ENCODE results near the gene TCEANC2. TPM values are rescaled to one million over a fixed set of nuclear protein-coding genes. Genes with fewer than 3 reads are reported as not detected.
A peak's percentile ranks its signal among the peaks of the same experiment; 100 is the strongest.
"Not testable (repeated sequence)": the region's sequence is repeated elsewhere in the genome, so short reads cannot be mapped to it uniquely, and the experiment has no call there.

The TCEANC2 gene
- total RNA-seq, result 10 to 100 TPM; 11.8 to 13.1 TPM

DNA sequence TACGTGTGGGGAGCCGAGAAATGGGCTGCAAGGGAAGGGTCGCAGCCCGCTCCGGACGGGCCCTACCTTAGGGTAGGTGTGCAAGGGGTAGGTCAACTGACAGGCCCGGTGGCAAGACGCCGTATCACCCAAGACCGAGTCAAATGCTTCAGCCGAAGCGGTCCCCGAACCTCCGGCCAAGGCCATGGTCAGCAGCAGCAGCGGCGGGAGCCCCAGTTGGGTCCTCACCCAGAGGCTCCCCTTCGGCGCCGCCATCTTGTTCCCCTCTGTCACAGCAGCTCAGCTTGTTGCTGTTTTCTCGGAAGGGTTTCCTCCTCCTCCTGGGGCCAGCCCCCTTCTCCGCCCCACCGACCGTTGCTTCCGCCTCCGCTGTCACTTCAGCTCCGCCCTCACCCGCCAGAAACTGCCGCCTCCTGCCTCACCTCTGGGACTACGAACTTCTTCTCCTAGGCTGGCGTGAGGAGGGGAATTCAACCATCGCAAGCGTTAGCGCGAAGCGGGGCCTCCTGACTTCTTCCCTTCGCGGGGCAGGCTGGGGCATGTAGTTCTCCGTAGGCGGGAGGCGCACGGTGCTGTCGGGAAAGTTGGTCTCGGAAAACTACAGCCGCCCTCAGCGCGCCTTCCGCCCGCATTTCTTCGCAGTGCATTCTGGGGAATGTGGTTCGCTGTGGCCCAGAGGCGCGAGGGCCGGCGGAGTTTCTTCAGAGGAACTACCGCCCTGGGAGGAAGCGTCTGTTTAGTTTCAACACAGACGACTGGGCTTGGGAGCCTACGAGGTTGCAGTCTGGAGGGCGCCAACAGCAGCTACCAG, at the start of gene TCEANC2, which contains the start of gene TMEM59:
TSS of gene TCEANC2 (plus strand) at position 675 of the 811 bp plus-strand sequence. CDS start 815 bp downstream, outside the sequence.
TSS of gene TMEM59 (minus strand) at position 271 of the 811 bp plus-strand sequence. CDS start at position 255, 16 bp downstream.
- Mint-ChIP-seq H3K4me3 (no peak within 1 kb of the TSS), H3K9me3 (ENCODE audit: low read depth) (no peaks in the 10 kb centered on the region), H3K27ac (no peak within 1 kb of the TSS), H3K27me3 (no peaks in the 10 kb centered on the region), H3K36me3 (peaks cover 22% of the 10 kb centered on the region), H3K4me1 (peaks cover 32% of the 10 kb centered on the region)
- CTCF ChIA-PET, result interaction anchor here (0.7 to 2.9 kb wide), 10 partner anchors 9 to 754 kb away, joined by 3 to 11 read pairs (median 4); partner anchors contain the start of genes IFT25 and LRRC42
- ATAC-seq (peak; percentile 94), DNase-seq (peak; percentile 99)

DNA sequence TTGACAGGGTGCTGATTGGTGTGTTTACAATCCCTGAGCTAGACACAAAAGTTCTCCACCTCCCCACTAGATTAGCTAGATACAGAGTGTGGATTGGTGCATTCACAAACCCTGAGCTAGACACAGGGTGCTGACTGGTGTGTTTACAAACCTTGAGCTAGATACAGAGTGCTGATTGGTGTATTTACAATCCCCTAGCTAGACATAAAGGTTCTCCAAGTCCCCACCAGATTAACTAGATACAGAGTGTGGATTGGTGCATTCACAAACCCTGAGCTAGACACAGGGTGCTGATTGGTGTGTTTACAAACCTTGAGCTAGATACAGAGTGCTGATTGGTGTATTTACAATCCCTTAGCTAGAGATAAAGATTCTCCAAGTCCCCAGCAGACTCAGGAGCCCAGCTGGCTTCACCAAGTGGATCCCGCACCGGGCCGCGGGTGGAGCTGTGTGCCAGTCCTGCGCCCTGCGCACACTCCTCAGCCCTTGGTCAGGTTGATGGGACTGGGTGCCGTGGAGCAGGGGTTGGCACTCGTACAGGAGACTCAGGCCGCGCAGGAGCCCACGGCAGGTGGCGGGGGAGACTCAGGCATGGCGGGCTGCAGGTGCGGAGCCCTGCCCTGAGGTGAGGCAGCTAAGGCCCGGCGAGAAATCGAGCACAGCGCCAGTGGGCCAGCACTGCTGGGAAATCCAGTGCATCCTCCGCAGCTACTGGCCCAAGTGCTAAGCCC, 49.5 kb upstream of the TCEANC2 start:
- H3K27ac Mint-ChIP-seq; ATAC-seq; H3K9me3 Mint-ChIP-seq (ENCODE audit: low read depth); H3K4me3 Mint-ChIP-seq; H3K4me1 Mint-ChIP-seq; DNase-seq; H3K36me3 Mint-ChIP-seq: not testable (repeated sequence)
- CTCF ChIA-PET, result interaction anchor here (1.2 kb wide), 1 partner anchor 143 kb away, joined by 3 read pairs; no protein-coding TSS in a partner anchor
- peaks cover 11% of the 10 kb centered on the region for H3K27me3 Mint-ChIP-seq

DNA sequence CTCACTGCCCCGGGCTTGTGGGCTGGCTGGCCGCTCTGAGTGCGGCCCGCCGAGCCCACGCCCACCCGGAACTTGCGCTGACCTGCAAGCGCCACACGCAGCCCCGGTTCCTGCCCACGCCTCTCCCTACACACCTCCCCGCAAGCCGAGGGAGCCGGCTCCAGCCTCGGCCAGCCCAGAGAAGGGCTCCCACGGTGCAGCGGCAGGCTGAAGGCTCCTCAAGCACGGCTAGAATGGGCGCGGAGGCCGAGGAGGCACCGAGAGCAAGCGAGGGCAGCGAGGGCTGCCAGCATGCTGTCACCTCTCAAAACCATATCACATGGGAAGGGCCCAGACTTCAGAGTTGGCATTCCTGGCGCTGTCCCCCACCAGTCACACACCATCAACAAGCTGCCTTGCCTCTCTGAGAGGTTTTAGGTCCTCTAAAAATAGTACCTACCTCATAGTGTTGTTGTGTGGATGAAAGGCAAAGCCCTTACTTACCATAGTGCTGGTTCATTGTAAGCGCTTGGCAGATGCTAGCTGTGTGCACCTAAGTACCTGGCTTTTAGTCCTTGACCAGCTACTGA, 48.8 kb upstream of the TCEANC2 start:
- CTCF ChIA-PET, result interaction anchor here (1.2 kb wide), 1 partner anchor 144 kb away, joined by 3 read pairs; no protein-coding TSS in a partner anchor
- peaks cover 11% of the 10 kb centered on the region for H3K27me3 Mint-ChIP-seq
- no peaks in the 10 kb centered on the region for H3K36me3 Mint-ChIP-seq
- no peaks in the 10 kb centered on the region for H3K9me3 Mint-ChIP-seq (ENCODE audit: low read depth)
- DNase-seq (no peak), ATAC-seq (no peak)
- H3K4me1 Mint-ChIP-seq, result no peaks in the 10 kb centered on the region
- H3K27ac Mint-ChIP-seq, result no peak overlapping the region
- H3K4me3 Mint-ChIP-seq, result no peak overlapping the region

DNA sequence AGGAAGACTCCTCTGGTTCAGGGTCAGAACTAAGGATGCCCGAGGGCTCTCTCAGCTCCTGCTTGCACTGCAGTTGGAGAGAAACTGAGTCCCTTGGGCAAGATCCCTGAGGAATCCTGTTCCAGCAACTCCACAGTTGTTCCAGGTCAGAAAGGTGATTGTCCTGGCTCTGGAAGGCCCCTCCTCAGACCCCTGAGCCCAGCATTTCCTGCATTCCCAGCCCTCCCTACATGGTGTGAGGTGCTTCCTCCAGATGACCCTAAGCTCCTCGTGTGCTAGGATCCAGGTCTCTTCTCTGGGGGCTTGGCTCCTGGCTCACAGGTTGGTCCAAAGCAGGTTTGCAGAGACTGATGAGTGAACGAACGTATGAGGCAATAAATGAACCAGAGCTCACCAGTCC, 46.9 kb upstream of the TCEANC2 start:
- no peaks in the 10 kb centered on the region for H3K4me1 Mint-ChIP-seq
- H3K27me3 Mint-ChIP-seq, result peaks cover 14% of the 10 kb centered on the region
- no peak for ATAC-seq
- no peaks in the 10 kb centered on the region for H3K36me3 Mint-ChIP-seq
- DNase-seq, result no peak
- H3K4me3 Mint-ChIP-seq, result no peak overlapping the region
- CTCF ChIA-PET, result no interaction called here
- no peaks in the 10 kb centered on the region for H3K9me3 Mint-ChIP-seq (ENCODE audit: low read depth)
- no peak overlapping the region for H3K27ac Mint-ChIP-seq

DNA sequence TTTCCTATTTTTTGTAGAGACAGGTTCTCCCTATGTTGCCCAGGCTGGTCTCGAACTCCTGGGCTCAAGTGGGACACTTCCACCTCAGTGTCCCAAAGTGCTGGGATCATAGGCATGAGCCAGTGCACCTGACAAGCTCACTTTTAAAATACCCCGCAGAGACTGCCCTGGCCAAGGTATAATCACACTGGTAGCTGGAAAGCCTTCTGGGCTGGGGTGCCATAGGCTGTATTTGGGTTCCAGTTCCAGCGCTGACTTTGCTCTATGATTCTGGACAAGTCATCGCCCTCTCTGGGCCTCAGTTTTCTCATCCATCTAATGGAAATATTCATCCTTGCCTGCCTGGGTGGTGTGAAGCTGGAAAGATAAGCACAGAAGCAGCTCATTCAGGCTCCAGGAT, 45.8 kb upstream of the TCEANC2 start:
- CTCF ChIA-PET, result no interaction called here
- Mint-ChIP-seq H3K9me3 (ENCODE audit: low read depth) (no peaks in the 10 kb centered on the region), H3K4me3 (no peak overlapping the region), H3K27me3 (peaks cover 14% of the 10 kb centered on the region), H3K36me3 (no peaks in the 10 kb centered on the region), H3K4me1 (no peaks in the 10 kb centered on the region), H3K27ac (no peak overlapping the region)
- ATAC-seq (no peak), DNase-seq (no peak)

DNA sequence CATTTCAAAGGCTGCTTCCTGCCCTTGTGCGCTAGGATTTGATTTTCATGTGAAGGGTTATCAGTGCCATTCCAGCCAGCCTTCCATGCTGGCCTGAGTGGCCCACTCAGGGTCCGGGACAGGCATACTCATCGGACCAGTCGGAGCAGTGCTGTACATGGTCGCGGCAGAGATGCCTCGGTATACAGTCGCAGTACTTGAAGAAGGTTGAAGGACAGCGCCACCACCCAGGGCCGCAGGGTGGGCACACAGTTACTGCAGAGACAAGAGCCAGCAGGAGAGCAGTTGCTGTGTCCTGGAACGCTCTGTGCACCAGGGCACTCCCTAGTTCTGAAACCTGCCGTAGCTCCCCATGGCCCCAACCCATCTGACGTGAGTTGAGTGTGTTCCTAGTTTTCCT, 44.5 kb upstream of the TCEANC2 start:
- CTCF ChIA-PET, result no interaction called here
- no peak overlapping the region for H3K27ac Mint-ChIP-seq
- H3K27me3 Mint-ChIP-seq, result peaks cover 11% of the 10 kb centered on the region

DNA sequence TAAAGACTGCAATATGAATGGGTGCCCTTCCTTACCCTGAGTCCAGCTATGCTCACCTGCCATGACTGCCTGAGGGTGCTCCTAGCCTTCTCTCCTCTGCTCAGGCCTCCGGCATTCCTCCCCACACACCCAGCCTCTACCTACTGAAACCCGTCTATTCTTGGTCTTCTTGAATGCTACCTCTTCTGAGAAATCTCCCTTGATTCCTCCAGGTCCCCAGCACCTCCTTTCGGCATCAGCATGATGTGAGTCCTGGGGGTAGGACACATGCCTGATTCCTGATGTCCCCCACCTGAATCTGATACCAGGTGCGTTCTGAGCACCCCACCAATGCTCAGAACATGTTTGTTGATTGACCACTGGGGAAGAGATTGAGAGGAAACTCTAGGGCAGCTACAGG, 44.0 kb upstream of the TCEANC2 start:
- Mint-ChIP-seq H3K9me3 (ENCODE audit: low read depth) (no peaks in the 10 kb centered on the region), H3K36me3 (no peaks in the 10 kb centered on the region), H3K27ac (no peak overlapping the region), H3K4me1 (no peaks in the 10 kb centered on the region), H3K27me3 (peaks cover 11% of the 10 kb centered on the region), H3K4me3 (no peak overlapping the region)
- DNase-seq (no peak), ATAC-seq (no peak)
- CTCF ChIA-PET, result no interaction called here

More for the DNA sequence above, 44.5 kb upstream of the TCEANC2 start:
- DNase-seq, result no peak
- no peaks in the 10 kb centered on the region for H3K9me3 Mint-ChIP-seq (ENCODE audit: low read depth)
- no peak overlapping the region for H3K4me3 Mint-ChIP-seq
- no peaks in the 10 kb centered on the region for H3K4me1 Mint-ChIP-seq
- no peak for ATAC-seq
- H3K36me3 Mint-ChIP-seq, result no peaks in the 10 kb centered on the region

DNA sequence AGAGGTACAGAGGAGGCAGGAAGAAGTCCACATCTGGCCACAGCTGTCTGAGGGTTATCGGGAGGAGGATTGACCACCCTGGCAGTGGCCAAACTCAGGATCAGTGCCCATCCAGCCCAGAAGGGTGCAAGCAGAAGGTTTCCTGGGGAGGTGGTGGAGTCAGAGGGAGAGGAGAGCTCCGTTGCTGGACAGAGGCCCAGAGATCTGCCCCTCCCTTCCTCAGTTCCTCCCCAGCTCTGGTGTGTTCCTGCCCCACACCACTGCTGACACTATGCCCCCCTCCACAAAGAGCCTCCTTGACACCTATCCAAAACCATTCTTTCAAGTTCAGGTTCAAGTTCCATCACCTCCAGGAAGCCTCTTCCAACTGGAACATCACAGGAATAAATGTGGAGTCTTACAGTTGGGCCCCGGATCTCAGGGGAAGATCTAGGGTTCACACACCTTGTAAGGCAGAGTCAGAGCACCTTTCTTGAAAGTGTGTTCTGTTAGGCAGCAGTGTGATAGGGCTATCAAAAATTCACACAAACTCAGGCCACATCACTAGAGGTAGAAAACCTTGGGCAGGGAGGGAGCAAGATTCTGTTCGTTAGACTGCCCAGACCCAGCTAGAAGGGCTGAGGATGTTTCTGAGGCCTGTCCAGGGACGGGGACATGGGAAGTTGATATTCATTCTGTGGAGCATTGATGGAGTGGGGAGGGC, 42.8 kb upstream of the TCEANC2 start:
- Mint-ChIP-seq H3K27me3 (peaks cover 10% of the 10 kb centered on the region), H3K9me3 (ENCODE audit: low read depth) (no peaks in the 10 kb centered on the region), H3K27ac (no peak overlapping the region), H3K4me3 (no peak overlapping the region), H3K4me1 (no peaks in the 10 kb centered on the region), H3K36me3 (no peaks in the 10 kb centered on the region)
- no peak for ATAC-seq
- CTCF ChIA-PET, result no interaction called here
- no peak for DNase-seq

DNA sequence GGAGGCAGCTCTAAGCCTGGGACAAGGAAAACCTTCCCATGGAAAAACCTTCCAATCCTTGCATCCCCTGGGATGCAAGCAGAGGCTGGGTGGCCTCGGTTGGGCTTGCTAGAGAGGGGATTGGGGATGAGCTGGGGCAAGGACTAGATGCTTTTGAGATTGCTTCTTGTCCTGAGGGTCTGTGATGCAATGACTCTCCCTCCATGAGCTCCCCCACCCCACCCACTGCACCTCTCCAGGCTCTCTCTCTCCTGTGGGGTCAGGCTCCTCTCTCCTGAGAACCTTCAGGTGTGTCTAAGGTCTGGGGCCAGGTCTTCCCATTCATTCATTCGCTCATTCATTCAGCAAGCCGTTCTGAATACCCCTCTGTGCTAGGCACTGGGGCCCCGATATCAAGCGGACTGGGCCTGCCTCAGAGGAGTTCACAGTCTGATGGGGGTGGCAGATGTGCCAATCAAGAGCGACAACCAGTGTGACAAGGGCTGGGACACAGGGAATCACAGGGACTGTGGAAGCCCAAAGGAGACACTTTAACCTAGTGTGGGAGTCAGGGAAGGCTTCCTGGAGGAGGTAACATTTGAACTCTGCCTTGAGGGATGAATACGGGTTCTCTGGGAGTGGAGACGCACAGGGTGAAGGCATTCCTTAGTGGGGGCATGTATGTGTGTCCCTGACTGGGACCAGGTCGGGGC, 41.9 kb upstream of the TCEANC2 start:
- CTCF ChIA-PET, result no interaction called here
- Mint-ChIP-seq H3K4me1 (no peaks in the 10 kb centered on the region), H3K9me3 (ENCODE audit: low read depth) (no peaks in the 10 kb centered on the region), H3K27me3 (peaks cover 8% of the 10 kb centered on the region), H3K27ac (no peak overlapping the region), H3K4me3 (no peak overlapping the region), H3K36me3 (no peaks in the 10 kb centered on the region)
- no peak for ATAC-seq
- DNase-seq, result no peak

DNA sequence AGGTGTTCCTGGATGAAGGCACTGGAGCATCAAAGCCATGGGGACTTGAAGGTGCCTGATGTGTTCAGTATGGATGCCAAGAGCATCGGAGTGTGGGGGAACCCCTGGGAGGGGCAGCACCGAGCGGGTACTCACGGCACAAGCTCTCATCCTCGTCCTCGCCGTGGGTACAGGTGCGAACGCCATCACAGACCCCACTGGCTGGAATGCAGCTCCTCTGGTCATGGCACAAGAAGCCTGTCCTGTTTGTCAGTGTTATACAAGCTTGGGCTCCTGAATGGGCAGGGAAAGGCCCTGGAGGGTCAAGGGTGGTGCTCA, 41.4 kb upstream of the TCEANC2 start:
- DNase-seq, result no peak
- CTCF ChIA-PET, result no interaction called here
- ATAC-seq, result no peak
- no peaks in the 10 kb centered on the region for H3K9me3 Mint-ChIP-seq (ENCODE audit: low read depth)
- H3K27me3 Mint-ChIP-seq, result peaks cover 8% of the 10 kb centered on the region
- no peak overlapping the region for H3K27ac Mint-ChIP-seq
- no peaks in the 10 kb centered on the region for H3K4me1 Mint-ChIP-seq
- no peaks in the 10 kb centered on the region for H3K36me3 Mint-ChIP-seq
- no peak overlapping the region for H3K4me3 Mint-ChIP-seq

DNA sequence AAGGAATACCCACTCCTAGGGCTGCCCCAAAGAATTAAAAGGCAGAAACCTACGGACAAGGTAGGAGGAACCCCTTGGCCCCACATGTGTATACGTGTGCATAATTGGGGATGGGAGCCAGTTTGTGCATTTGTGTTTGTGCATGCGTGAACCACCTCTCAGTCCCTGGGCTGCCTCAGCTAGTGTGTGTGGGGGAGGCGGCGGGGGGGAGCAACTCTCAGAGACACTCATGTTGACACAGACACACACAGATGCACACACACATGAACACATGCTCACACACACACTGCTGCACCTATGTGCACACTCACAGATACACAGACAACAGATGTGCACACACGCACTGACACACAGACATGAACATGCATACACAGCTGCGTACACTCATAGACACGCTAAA, 40.5 kb upstream of the TCEANC2 start:
- H3K4me1 Mint-ChIP-seq, result no peaks in the 10 kb centered on the region
- peaks cover 7% of the 10 kb centered on the region for H3K27me3 Mint-ChIP-seq
- no peak for ATAC-seq
- no peak overlapping the region for H3K27ac Mint-ChIP-seq
- H3K36me3 Mint-ChIP-seq, result no peaks in the 10 kb centered on the region
- no peaks in the 10 kb centered on the region for H3K9me3 Mint-ChIP-seq (ENCODE audit: low read depth)
- no peak overlapping the region for H3K4me3 Mint-ChIP-seq
- no peak for DNase-seq
- CTCF ChIA-PET, result no interaction called here

DNA sequence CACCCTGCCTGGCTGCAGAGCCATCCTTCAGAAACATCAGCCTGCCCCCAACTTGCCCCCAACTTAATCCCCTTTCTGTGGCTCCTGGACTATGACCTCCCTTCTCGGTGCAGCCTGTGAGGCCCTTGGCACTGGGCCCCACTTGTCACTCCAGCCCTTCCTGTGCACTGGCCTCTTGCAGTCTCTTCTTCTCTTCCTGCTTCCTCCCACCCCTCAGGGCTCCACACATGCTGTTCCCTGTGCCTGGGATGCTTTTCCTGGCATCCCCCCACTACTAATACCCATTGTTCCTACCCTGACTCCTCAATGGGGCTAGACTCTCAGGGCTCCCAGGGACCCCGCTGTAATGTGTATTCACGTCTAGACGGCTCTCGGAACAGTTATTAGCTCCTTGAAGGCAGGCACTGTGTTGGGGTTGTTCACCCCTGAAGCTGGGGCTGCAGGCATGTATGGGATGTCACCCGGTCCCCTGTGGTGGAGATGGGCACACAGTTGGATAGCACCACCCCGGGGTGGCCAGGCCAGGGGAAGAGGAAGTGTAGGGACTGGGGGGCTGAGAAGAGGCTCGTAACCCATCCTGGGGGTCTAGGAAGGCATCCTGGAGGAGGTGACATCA, 39.9 kb upstream of the TCEANC2 start:
- peaks cover 3% of the 10 kb centered on the region for H3K27me3 Mint-ChIP-seq
- CTCF ChIA-PET, result no interaction called here
- DNase-seq (no peak), ATAC-seq (no peak)
- no peaks in the 10 kb centered on the region for H3K4me1 Mint-ChIP-seq
- H3K27ac Mint-ChIP-seq, result no peak overlapping the region
- no peak overlapping the region for H3K4me3 Mint-ChIP-seq
- no peaks in the 10 kb centered on the region for H3K9me3 Mint-ChIP-seq (ENCODE audit: low read depth)
- no peaks in the 10 kb centered on the region for H3K36me3 Mint-ChIP-seq
